Vagina (tissue), 2 donors: ENCODE measurements around the gene RPS6KA2. TPM values are rescaled to one million over a fixed set of nuclear protein-coding genes. Genes with fewer than 3 reads are reported as not detected.

Source experiments
- DNase-seq, 2 donors: peaks; one replicate each; pipeline ENCODE4 v3.0.0-alpha.2; 2017; ENCODE audit errors: extremely low spot score in 2 of 2
- H3K27ac ChIP-seq: fragments of 200-600 bp; sonication (generic); one replicate; pipeline ENCODE4 v1.5.1; 2019
- H3K27me3 ChIP-seq: fragments of 200-600 bp; sonication (generic); one replicate; pipeline ENCODE4 v1.5.1; 2019
- H3K36me3 ChIP-seq, 2 donors: fragments of 200-600 bp; sonication (generic); one replicate each; pipeline ENCODE4 v1.5.1; 2017 to 2019
- H3K4me1 ChIP-seq: fragments of 200-600 bp; sonication (generic); one replicate; pipeline ENCODE4 v1.5.1; 2019
- H3K4me3 ChIP-seq, 2 donors: fragments of 200-600 bp; sonication (generic); 1 replicate in 1 of 2; 2 replicates in 1 of 2; pipeline ENCODE4 v1.5.1; 2016 to 2019
- H3K9me3 ChIP-seq: fragments of 200-600 bp; sonication (generic); one replicate; pipeline ENCODE4 v1.5.1; 2019
- POLR2A ChIP-seq, 2 donors: fragments of 450-650 bp; IDR thresholded peaks; one replicate each; pipeline ENCODE4 v1.6.1; 2017; ENCODE audit warnings: antibody characterized with exemption in 2 of 2, mild to moderate bottlenecking in 2 of 2, moderate library complexity in 2 of 2
- POLR2AphosphoS5 ChIP-seq, 2 donors: sonication (generic); formaldehyde crosslinking; IDR thresholded peaks; one replicate each; pipeline ENCODE4 v1.9.0; 2017; ENCODE audit warnings: antibody characterized with exemption in 2 of 2, mild to moderate bottlenecking in 2 of 2, low read depth in 1 of 2; ENCODE audit not compliant: insufficient read depth in 1 of 2
- intact Hi-C: fragments of 100-400 bp; cut with DNase I; formaldehyde crosslinking; loops from one replicate; pipeline ENCODE4 v1.15.1; 2023
- total RNA-seq: library from RNA; depleted of rRNA; stranded (reverse); fragments of >200 nt; gene quantifications from one replicate; pipeline ENCODE4 v1.2.3, GENCODE V29; 2016
- TF ChIP-seq, protein P1 (sequence below), 3 experiments: fragments of 450-650 bp in 2 of 3; fragments of 200-600 bp in 1 of 3; sonication (generic) in 1 of 3; IDR thresholded peaks; one replicate each; pipeline ENCODE4 v1.5.1; 2017 to 2019; ENCODE audit warnings: antibody characterized with exemption in 3 of 3, mild to moderate bottlenecking in 2 of 3, moderate library complexity in 2 of 3

Gene RPS6KA2
- total RNA-seq, 1 donor from 2014 or later, result 65.1 TPM

- Histone ChIP-seq H3K9me3 (no peaks in the 10 kb centered on the region), H3K4me3 (no peak overlapping the region), H3K4me1 (peaks cover under 1% of the 10 kb centered on the region), H3K27me3 (no peaks in the 10 kb centered on the region), H3K36me3 (peaks cover 0 to 31% of the 10 kb centered on the region in 2 donors), H3K27ac (no peak overlapping the region)
- no peak for DNase-seq
- intact Hi-C loops, result no loop called here
- no peak for TF ChIP-seq POLR2A (IDR thresholded peaks at IDR 0.05)
- TF ChIP-seq, protein P1, sequence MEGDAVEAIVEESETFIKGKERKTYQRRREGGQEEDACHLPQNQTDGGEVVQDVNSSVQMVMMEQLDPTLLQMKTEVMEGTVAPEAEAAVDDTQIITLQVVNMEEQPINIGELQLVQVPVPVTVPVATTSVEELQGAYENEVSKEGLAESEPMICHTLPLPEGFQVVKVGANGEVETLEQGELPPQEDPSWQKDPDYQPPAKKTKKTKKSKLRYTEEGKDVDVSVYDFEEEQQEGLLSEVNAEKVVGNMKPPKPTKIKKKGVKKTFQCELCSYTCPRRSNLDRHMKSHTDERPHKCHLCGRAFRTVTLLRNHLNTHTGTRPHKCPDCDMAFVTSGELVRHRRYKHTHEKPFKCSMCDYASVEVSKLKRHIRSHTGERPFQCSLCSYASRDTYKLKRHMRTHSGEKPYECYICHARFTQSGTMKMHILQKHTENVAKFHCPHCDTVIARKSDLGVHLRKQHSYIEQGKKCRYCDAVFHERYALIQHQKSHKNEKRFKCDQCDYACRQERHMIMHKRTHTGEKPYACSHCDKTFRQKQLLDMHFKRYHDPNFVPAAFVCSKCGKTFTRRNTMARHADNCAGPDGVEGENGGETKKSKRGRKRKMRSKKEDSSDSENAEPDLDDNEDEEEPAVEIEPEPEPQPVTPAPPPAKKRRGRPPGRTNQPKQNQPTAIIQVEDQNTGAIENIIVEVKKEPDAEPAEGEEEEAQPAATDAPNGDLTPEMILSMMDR (IDR thresholded peaks at IDR 0.05), result no peak
- no peak for TF ChIP-seq POLR2AphosphoS5 (IDR thresholded peaks at IDR 0.05; ENCODE audit: insufficient read depth in 1 of 2, low read depth in 1 of 2)
Observed at GRCh38 chr6:166507809-166508564, 119.1 kb downstream of the RPS6KA2 start.

- Histone ChIP-seq H3K27ac (no peak overlapping the region), H3K27me3 (no peaks in the 10 kb centered on the region), H3K4me1 (peaks cover 6% of the 10 kb centered on the region), H3K36me3 (peaks cover 0 to 31% of the 10 kb centered on the region in 2 donors), H3K9me3 (no peaks in the 10 kb centered on the region), H3K4me3 (no peak overlapping the region)
- no peak for DNase-seq
- TF ChIP-seq POLR2A (IDR thresholded peaks at IDR 0.05) (no peak), POLR2AphosphoS5 (IDR thresholded peaks at IDR 0.05; ENCODE audit: insufficient read depth in 1 of 2, low read depth in 1 of 2) (no peak)
- TF ChIP-seq, protein P1 (IDR thresholded peaks at IDR 0.05), result no peak
- intact Hi-C loops, result no loop called here
Observed at GRCh38 chr6:166507380-166507779, 119.7 kb downstream of the RPS6KA2 start.

GRCh38 chr6:166505133-166505905, 121.7 kb downstream of the RPS6KA2 start:
- Histone ChIP-seq H3K9me3 (no peaks in the 10 kb centered on the region), H3K27me3 (no peaks in the 10 kb centered on the region), H3K4me3 (no peak overlapping the region), H3K27ac (no peak overlapping the region), H3K4me1 (peaks cover 13% of the 10 kb centered on the region), H3K36me3 (peaks cover 0 to 38% of the 10 kb centered on the region in 2 donors)
- intact Hi-C loops, result no loop called here
- TF ChIP-seq, protein P1 (IDR thresholded peaks at IDR 0.05), result no peak
- TF ChIP-seq POLR2AphosphoS5 (IDR thresholded peaks at IDR 0.05; ENCODE audit: insufficient read depth in 1 of 2, low read depth in 1 of 2) (no peak), POLR2A (IDR thresholded peaks at IDR 0.05) (no peak)
- no peak for DNase-seq

- H3K4me1 ChIP-seq, result peaks cover 13% of the 10 kb centered on the region
- no peaks in the 10 kb centered on the region for H3K9me3 ChIP-seq
- H3K27me3 ChIP-seq, result no peaks in the 10 kb centered on the region
- intact Hi-C loops, result no loop called here
- no peak overlapping the region for H3K4me3 ChIP-seq
- H3K27ac ChIP-seq, result no peak overlapping the region
- H3K36me3 ChIP-seq, result peaks cover 0 to 39% of the 10 kb centered on the region in 2 donors
- no peak for DNase-seq
- TF ChIP-seq POLR2AphosphoS5 (IDR thresholded peaks at IDR 0.05; ENCODE audit: insufficient read depth in 1 of 2, low read depth in 1 of 2), result no peak
- TF ChIP-seq POLR2A (IDR thresholded peaks at IDR 0.05), result no peak
- TF ChIP-seq, protein P1 (IDR thresholded peaks at IDR 0.05), result no peak
Observed at GRCh38 chr6:166504100-166504499, 123.0 kb downstream of the RPS6KA2 start.
